DOHH2 (cell line): ENCODE results near the gene NFYC.

ENCODE experiments used
- EZH2phosphoT487 ChIP-seq: fragments of 200-600 bp; sonication (generic); IDR thresholded peaks from 2 replicates; pipeline ENCODE4 v1.6.1; 2017; ENCODE audit warnings: borderline replicate concordance, mild to moderate bottlenecking, antibody characterized with exemption, low read length, moderate library complexity, mixed read lengths
- TF ChIP-seq, protein P1 (sequence below): fragments of 200-600 bp; sonication (generic); IDR thresholded peaks from one replicate; pipeline ENCODE4 v1.5.1; 2014; ENCODE audit warnings: antibody characterized with exemption, mild to moderate bottlenecking, low read depth, low read length; ENCODE audit not compliant: poor library complexity, severe bottlenecking

DNA sequence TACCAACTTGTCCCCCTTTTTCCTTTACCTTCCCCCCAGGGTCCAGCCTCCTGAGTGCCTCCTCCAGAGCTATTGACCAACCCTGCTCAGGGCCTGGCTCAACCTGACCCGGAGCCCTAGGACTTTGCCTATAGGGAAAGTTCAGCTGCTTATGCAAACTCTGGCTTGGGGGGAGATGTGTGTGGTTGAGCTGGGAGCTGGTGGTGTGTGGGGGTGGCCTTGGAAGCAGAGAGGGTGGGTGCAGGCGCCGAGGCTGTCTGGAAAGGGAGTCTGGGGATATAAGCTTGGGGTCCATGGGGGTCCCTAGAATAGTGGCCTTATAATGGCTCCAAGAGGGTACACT is 106.1 kb downstream of the NFYC start:
- TF ChIP-seq, protein P1, sequence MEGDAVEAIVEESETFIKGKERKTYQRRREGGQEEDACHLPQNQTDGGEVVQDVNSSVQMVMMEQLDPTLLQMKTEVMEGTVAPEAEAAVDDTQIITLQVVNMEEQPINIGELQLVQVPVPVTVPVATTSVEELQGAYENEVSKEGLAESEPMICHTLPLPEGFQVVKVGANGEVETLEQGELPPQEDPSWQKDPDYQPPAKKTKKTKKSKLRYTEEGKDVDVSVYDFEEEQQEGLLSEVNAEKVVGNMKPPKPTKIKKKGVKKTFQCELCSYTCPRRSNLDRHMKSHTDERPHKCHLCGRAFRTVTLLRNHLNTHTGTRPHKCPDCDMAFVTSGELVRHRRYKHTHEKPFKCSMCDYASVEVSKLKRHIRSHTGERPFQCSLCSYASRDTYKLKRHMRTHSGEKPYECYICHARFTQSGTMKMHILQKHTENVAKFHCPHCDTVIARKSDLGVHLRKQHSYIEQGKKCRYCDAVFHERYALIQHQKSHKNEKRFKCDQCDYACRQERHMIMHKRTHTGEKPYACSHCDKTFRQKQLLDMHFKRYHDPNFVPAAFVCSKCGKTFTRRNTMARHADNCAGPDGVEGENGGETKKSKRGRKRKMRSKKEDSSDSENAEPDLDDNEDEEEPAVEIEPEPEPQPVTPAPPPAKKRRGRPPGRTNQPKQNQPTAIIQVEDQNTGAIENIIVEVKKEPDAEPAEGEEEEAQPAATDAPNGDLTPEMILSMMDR = no peak
- TF ChIP-seq EZH2phosphoT487 = no peak
